Measurements from ENCODE around the gene SLX4.

GRCh38 chr16:3650631-3651265, 39.3 kb upstream of the SLX4 start:
- TF ChIP-seq CTCF (conservative IDR thresholded peaks at IDR 0.05): no peak
- TF ChIP-seq ZFX (IDR thresholded peaks at IDR 0.05): no peak

Data from C4-2B (cell line).